ENCODE results near the gene SIRT3.
A peak's percentile ranks its signal among the peaks of the same experiment; 100 is the strongest.

DNA sequence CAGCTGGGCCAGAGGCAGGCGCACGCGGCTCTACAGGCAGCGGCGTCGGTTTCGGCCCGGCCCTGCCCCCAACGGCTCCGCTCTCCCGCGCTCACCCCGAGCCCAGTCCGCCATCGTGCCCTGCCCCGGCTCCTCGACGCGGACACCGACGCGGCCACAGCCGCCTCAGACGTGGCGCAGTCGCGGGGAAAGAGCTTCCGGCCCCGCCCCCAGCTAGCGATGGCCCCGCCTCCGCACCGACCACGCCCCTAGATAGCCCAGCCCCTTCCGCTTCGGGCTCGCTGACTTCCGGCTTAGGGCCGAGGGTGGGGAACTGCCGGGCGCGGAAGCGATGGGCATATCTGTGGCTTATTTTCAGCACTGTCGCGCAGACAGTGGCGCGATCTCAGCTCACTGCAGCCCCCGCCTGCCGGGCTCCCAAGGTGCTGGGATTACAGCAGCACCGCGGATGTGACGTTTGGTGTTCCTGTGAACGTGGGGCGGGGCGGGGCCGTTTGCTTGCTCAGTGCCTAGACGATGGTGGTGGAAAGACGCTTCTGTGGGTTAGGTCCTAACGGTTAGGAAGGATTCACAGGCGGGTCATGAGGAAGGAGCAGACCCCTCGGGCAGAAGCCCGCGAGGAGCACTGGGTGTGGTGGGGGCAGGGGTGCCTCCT, 28.8 kb downstream of the SIRT3 start, which contains the start of the genes BET1L and RIC8A:
- no peak for TF ChIP-seq ARNT (IDR thresholded peaks at IDR 0.05)
- no peak for TF ChIP-seq SUZ12 (IDR thresholded peaks at IDR 0.05)
- TF ChIP-seq ZNF384 (IDR thresholded peaks at IDR 0.05) = no peak
- 0 out of 2 replicates have a peak, but pooled peaks have one; percentile 18 for TF ChIP-seq L3MBTL2 (conservative IDR thresholded peaks at IDR 0.05)
- no peak for TF ChIP-seq SP1 (IDR thresholded peaks at IDR 0.05)
- no peak for TF ChIP-seq NFRKB (IDR thresholded peaks at IDR 0.05)
- TF ChIP-seq LEF1 (IDR thresholded peaks at IDR 0.05; ENCODE audit: borderline replicate concordance) = no peak
- no peak for TF ChIP-seq HDGF (IDR thresholded peaks at IDR 0.05; ENCODE audit: borderline replicate concordance)

Data from HEK293T (cell line).